ENCODE results near the gene IFITM1. TPM values are rescaled to one million over a fixed set of nuclear protein-coding genes. Genes with fewer than 3 reads are reported as not detected.

IFITM1 gene
- total and polyA plus RNA-seq, 2 of the 13 experiments (the other 11 are each of a cell fraction or from before 2014, with no cell fraction given) = 0.38 to 11.1 TPM

- TF ChIP-seq BATF2 (CRISPR knock-in tag; IDR thresholded peaks at IDR 0.05) (no peak), ZNF615 (CRISPR knock-in tag; IDR thresholded peaks at IDR 0.05; ENCODE audit: borderline replicate concordance) (no peak), ZZZ3 (CRISPR knock-in tag; IDR thresholded peaks at IDR 0.05; ENCODE audit: borderline replicate concordance) (no peak), ZNF451 (CRISPR knock-in tag; IDR thresholded peaks at IDR 0.05) (0 out of 2 replicates have a peak, but pooled peaks have one; percentile 46), IRF2 (CRISPR knock-in tag; IDR thresholded peaks at IDR 0.05) (0 out of 2 replicates have a peak, but pooled peaks have one; percentile 42), IRF1 (CRISPR knock-in tag; IDR thresholded peaks at IDR 0.05; ENCODE audit: low read depth) (no peak), ZNF737 (CRISPR knock-in tag; IDR thresholded peaks at IDR 0.05; ENCODE audit: borderline replicate concordance) (no peak), ZFAT (CRISPR knock-in tag; conservative IDR thresholded peaks at IDR 0.05) (no peak), AKAP8 (CRISPR knock-in tag; IDR thresholded peaks at IDR 0.05) (no peak), TFAP4 (IDR thresholded peaks at IDR 0.05; ENCODE audit: borderline replicate concordance, low read depth) (peak; percentile 32; the same call in 1 of the 2 replicates), ZFY (CRISPR knock-in tag; IDR thresholded peaks at IDR 0.05) (peak; percentile 29; the same call in 1 of the 2 replicates), FOXA3 (CRISPR knock-in tag; IDR thresholded peaks at IDR 0.05) (0 out of 2 replicates have a peak, but pooled peaks have one; percentile 10), ZNF556 (CRISPR knock-in tag; IDR thresholded peaks at IDR 0.05; ENCODE audit: borderline replicate concordance) (peak; percentile 49; the same call in 1 of the 2 replicates), HMGXB4 (CRISPR knock-in tag; IDR thresholded peaks at IDR 0.05; ENCODE audit: borderline replicate concordance in 1 of 2, low read depth in 1 of 2) (peak; percentile 82), PAX8 (CRISPR knock-in tag; IDR thresholded peaks at IDR 0.05; ENCODE audit: borderline replicate concordance) (no peak), ZNF3 (CRISPR knock-in tag; IDR thresholded peaks at IDR 0.05) (no peak), MYNN (CRISPR knock-in tag; IDR thresholded peaks at IDR 0.05; ENCODE audit: low read depth) (no peak), ZMAT3 (CRISPR knock-in tag; conservative IDR thresholded peaks at IDR 0.05) (no peak)
- TF ChIP-seq, protein P1, sequence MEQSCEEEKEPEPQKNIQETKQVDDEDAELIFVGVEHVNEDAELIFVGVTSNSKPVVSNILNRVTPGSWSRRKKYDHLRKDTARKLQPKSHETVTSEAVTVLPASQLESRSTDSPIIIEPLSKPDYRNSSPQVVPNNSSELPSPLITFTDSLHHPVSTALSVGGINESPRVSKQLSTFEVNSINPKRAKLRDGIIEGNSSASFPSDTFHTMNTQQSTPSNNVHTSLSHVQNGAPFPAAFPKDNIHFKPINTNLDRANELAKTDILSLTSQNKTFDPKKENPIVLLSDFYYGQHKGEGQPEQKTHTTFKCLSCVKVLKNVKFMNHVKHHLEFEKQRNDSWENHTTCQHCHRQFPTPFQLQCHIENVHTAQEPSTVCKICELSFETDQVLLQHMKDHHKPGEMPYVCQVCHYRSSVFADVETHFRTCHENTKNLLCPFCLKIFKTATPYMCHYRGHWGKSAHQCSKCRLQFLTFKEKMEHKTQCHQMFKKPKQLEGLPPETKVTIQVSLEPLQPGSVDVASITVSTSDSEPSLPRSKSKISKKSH (CRISPR knock-in tag; IDR thresholded peaks at IDR 0.05; ENCODE audit: borderline replicate concordance) = peak; percentile 46
- TF ChIP-seq, protein P2, sequence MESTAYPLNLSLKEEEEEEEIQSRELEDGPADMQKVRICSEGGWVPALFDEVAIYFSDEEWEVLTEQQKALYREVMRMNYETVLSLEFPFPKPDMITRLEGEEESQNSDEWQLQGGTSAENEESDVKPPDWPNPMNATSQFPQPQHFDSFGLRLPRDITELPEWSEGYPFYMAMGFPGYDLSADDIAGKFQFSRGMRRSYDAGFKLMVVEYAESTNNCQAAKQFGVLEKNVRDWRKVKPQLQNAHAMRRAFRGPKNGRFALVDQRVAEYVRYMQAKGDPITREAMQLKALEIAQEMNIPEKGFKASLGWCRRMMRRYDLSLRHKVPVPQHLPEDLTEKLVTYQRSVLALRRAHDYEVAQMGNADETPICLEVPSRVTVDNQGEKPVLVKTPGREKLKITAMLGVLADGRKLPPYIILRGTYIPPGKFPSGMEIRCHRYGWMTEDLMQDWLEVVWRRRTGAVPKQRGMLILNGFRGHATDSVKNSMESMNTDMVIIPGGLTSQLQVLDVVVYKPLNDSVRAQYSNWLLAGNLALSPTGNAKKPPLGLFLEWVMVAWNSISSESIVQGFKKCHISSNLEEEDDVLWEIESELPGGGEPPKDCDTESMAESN (CRISPR knock-in tag; conservative IDR thresholded peaks at IDR 0.05) = 0 out of 2 replicates have a peak, but pooled peaks have one; percentile 53
Measured at GRCh38 chr11:363948-364761, 50.3 kb downstream of the IFITM1 start (continued).
